IMR-90 (cell line): Measurements from ENCODE around the gene IL17B. TPM values are rescaled to one million over a fixed set of nuclear protein-coding genes. Genes with fewer than 3 reads are reported as not detected.

Experiments used
- ATAC-seq: fragments of 200-7000 bp; cut with Tn5 transposase; 2 replicates; pipeline ENCODE4 v1.9.1; 2020; ENCODE audit warnings: low read depth, mild to moderate bottlenecking, moderate library complexity
- BruUV-seq: library from RNA; stranded (reverse); fragments of 400-500 nt; replicated peaks from 2 replicates; lab custom pipeline; 2021; lab: Mats Ljungman, UMichigan
- CTCF ChIA-PET: fragments of 300-600 bp; formaldehyde crosslinking; extraction: SDS; loops from one replicate; lab custom pipeline; 2021; ENCODE audit warnings: antibody characterized with exemption; lab: Yijun Ruan, JAX
- POLR2A ChIA-PET: fragments of 300-600 bp; sonication (Branson Sonifier 250); formaldehyde crosslinking; loops from one replicate; lab custom pipeline; 2022; ENCODE audit warnings: antibody characterized with exemption; ENCODE audit not compliant: unreplicated experiment; lab: Charles Lee
- DNase-seq: peaks from one replicate; pipeline ENCODE4 v3.0.0; 2013
- H2AFZ ChIP-seq: replicated peaks from 2 replicates; pipeline ENCODE3; 2013; ENCODE audit warnings: low read length, mild to moderate bottlenecking; ENCODE audit not compliant: poor library complexity
- H2AK5ac ChIP-seq: 2 replicates; pipeline ENCODE4 v1.6.1; 2013; ENCODE audit warnings: low read depth, low read length, inconsistent platforms
- H2AK9ac ChIP-seq: replicated peaks from 2 replicates; pipeline ENCODE3; 2013; ENCODE audit warnings: mild to moderate bottlenecking, low read depth, low read length, moderate library complexity; ENCODE audit not compliant: poor library complexity
- H2BK120ac ChIP-seq: 2 replicates; pipeline ENCODE4 v1.6.1; 2013; ENCODE audit warnings: low read depth, low read length, inconsistent platforms
- H2BK15ac ChIP-seq: 3 replicates; pipeline ENCODE4 v1.6.1; 2013; ENCODE audit warnings: low read depth, low read length, inconsistent platforms
- H2BK20ac ChIP-seq: 2 replicates; pipeline ENCODE4 v1.6.1; 2013; ENCODE audit warnings: low read depth, mild to moderate bottlenecking, inconsistent platforms, low read length, moderate library complexity
- H2BK5ac ChIP-seq: 2 replicates; pipeline ENCODE4 v1.6.1; 2013; ENCODE audit warnings: mild to moderate bottlenecking, low read depth, low read length, inconsistent platforms; ENCODE audit not compliant: poor library complexity, severe bottlenecking
- H3K14ac ChIP-seq: replicated peaks from 2 replicates; pipeline ENCODE4 v1.6.1; 2013; ENCODE audit warnings: low read depth, low read length, inconsistent platforms
- H3K18ac ChIP-seq: 2 replicates; pipeline ENCODE4 v1.6.1; 2013; ENCODE audit warnings: low read depth, low read length, control low read depth
- H3K23ac ChIP-seq: 2 replicates; pipeline ENCODE4 v1.6.1; 2013; ENCODE audit warnings: low read depth, low read length, inconsistent platforms
- H3K27ac ChIP-seq: 2 replicates; pipeline ENCODE4 v1.5.1; 2013; ENCODE audit warnings: mild to moderate bottlenecking, control low read depth, low read length; ENCODE audit not compliant: insufficient read depth
- H3K27me3 ChIP-seq: 2 replicates; pipeline ENCODE4 v1.6.1; 2013; ENCODE audit warnings: low read length; ENCODE audit not compliant: control insufficient read depth, insufficient read depth
- H3K36me3 ChIP-seq: 2 replicates; pipeline ENCODE4 v1.6.1; 2013; ENCODE audit warnings: low read length, mixed read lengths; ENCODE audit not compliant: control insufficient read depth, insufficient read depth
- H3K4ac ChIP-seq: 2 replicates; pipeline ENCODE4 v1.6.1; 2013; ENCODE audit warnings: low read depth, low read length, inconsistent platforms
- H3K4me1 ChIP-seq: 2 replicates; pipeline ENCODE4 v1.6.1; 2013; ENCODE audit warnings: low read length, mixed read lengths; ENCODE audit not compliant: control insufficient read depth, insufficient read depth
- H3K4me2 ChIP-seq: 2 replicates; pipeline ENCODE4 v1.6.1; 2013; ENCODE audit warnings: low read depth, mild to moderate bottlenecking, control low read depth, low read length, moderate library complexity
- H3K4me3 ChIP-seq: 2 replicates; pipeline ENCODE4 v1.5.1; 2013; ENCODE audit warnings: low read depth, mild to moderate bottlenecking, control low read depth, low read length, moderate library complexity; ENCODE audit not compliant: insufficient read depth
- H3K56ac ChIP-seq: 2 replicates; pipeline ENCODE4 v1.6.1; 2013; ENCODE audit warnings: low read length, inconsistent platforms; ENCODE audit not compliant: insufficient read depth; ENCODE audit errors: extremely low read depth
- H3K79me1 ChIP-seq, 2 experiments: 2 replicates each; pipeline ENCODE4 v1.6.1; 2013; ENCODE audit warnings: low read length in 2 of 2, inconsistent platforms in 1 of 2, low read depth in 1 of 2
- H3K9ac ChIP-seq: 2 replicates; pipeline ENCODE4 v1.6.1; 2013; ENCODE audit warnings: low read depth, low read length, control low read depth
- H3K9me1 ChIP-seq: 2 replicates; pipeline ENCODE4 v1.6.1; 2013; ENCODE audit warnings: low read length, inconsistent platforms; ENCODE audit not compliant: insufficient read depth
- H3K9me3 ChIP-seq: 2 replicates; pipeline ENCODE4 v1.6.1; 2013; ENCODE audit warnings: low read length; ENCODE audit not compliant: control insufficient read depth, insufficient read depth
- H4K20me1 ChIP-seq: 2 replicates; pipeline ENCODE4 v1.6.1; 2013; ENCODE audit warnings: low read length, inconsistent platforms; ENCODE audit not compliant: insufficient read depth
- H4K5ac ChIP-seq: 2 replicates; pipeline ENCODE4 v1.6.1; 2013; ENCODE audit warnings: mild to moderate bottlenecking, low read depth, low read length, control low read depth
- H4K8ac ChIP-seq, 2 experiments: 2 replicates each; pipeline ENCODE4 v1.6.1; 2013; ENCODE audit warnings: low read depth in 2 of 2, low read length in 2 of 2, control low read depth in 1 of 2, inconsistent platforms in 1 of 2
- H4K91ac ChIP-seq: 2 replicates; pipeline ENCODE4 v1.6.1; 2013; ENCODE audit warnings: low read depth, low read length, inconsistent platforms; ENCODE audit not compliant: insufficient read depth
- CEBPB ChIP-seq: IDR thresholded peaks from 2 replicates; pipeline ENCODE4 v1.6.1; 2012; ENCODE audit warnings: low read depth, low read length, improper control_type of control experiment
- CHD1 ChIP-seq: IDR thresholded peaks from 2 replicates; pipeline ENCODE4 v1.6.1; 2012; ENCODE audit warnings: low read depth, low read length, improper control_type of control experiment
- CTCF ChIP-seq: conservative IDR thresholded peaks from 2 replicates; pipeline ENCODE4 v1.5.1; 2012; ENCODE audit warnings: mild to moderate bottlenecking, low read depth, low read length, improper control_type of control experiment
- ELK1 ChIP-seq: fragments of 150-350 bp; IDR thresholded peaks from 2 replicates; pipeline ENCODE4 v1.6.1; 2016; ENCODE audit warnings: low read depth, mild to moderate bottlenecking, low read length, moderate library complexity, borderline replicate concordance
- FOS ChIP-seq: fragments of 150-350 bp; IDR thresholded peaks from 2 replicates; pipeline ENCODE4 v1.6.1; 2016; ENCODE audit warnings: low read depth, low read length
- MXI1 ChIP-seq: IDR thresholded peaks from 2 replicates; pipeline ENCODE4 v1.6.1; 2012; ENCODE audit warnings: low read depth, mild to moderate bottlenecking, low read length, moderate library complexity, borderline replicate concordance
- POLR2A ChIP-seq: IDR thresholded peaks from 2 replicates; pipeline ENCODE4 v1.6.1; 2012; ENCODE audit warnings: mild to moderate bottlenecking, low read depth, low read length
- RCOR1 ChIP-seq: IDR thresholded peaks from 2 replicates; pipeline ENCODE4 v1.6.1; 2012; ENCODE audit warnings: mild to moderate bottlenecking, low read length, improper control_type of control experiment; ENCODE audit not compliant: insufficient replicate concordance
- RFX5 ChIP-seq: IDR thresholded peaks from 2 replicates; pipeline ENCODE4 v1.8.0; 2012; ENCODE audit warnings: low read depth, mild to moderate bottlenecking, low read length, moderate library complexity
- SMC3 ChIP-seq: fragments of 150-350 bp; IDR thresholded peaks from 2 replicates; pipeline ENCODE4 v1.6.1; 2016; ENCODE audit warnings: low read depth, mild to moderate bottlenecking, antibody characterized with exemption, low read length, moderate library complexity
- USF2 ChIP-seq: fragments of 150-350 bp; IDR thresholded peaks from 2 replicates; pipeline ENCODE4 v1.6.1; 2017; ENCODE audit warnings: mild to moderate bottlenecking, antibody characterized with exemption, low read length, low read depth
- WGBS, 2 experiments: methylation state at CpG; one replicate each; pipeline versions ENCODE4 v1.1.5 to v1.1.7; 2013; ENCODE audit warnings: missing lambda C conversion rate in 2 of 2; ENCODE audit not compliant: insufficient read length in 1 of 2; ENCODE audit errors: extremely low coverage in 2 of 2; 5-methylcytosine and 5-hydroxymethylcytosine counted together
- dilution Hi-C: fragments of 300-500 bp; cut with HindIII; formaldehyde crosslinking; loops from one replicate; pipeline ENCODE4 v1.14.3; 2018; ENCODE audit warnings: low sequenced_read_pairs; ENCODE audit not compliant: unreplicated experiment
- in situ Hi-C: fragments of 300-500 bp; cut with MboI; formaldehyde crosslinking; loops from 3 replicates; pipeline ENCODE4 v1.14.3; 2019; ENCODE audit warnings: low sequenced_read_pairs, inconsistent platforms, mixed read lengths
- intact Hi-C: fragments of 100-400 bp; cut with micrococcal nuclease; formaldehyde crosslinking; loops from 2 replicates; pipeline ENCODE4 v1.10.0; 2022
- polyA plus RNA-seq, 3 experiments: library from polyadenylated mRNA; depleted of rRNA; stranded (reverse); fragments of >200 nt; gene quantifications; 2 replicates each; pipeline ENCODE4 v1.2.3, GENCODE V29; 2012; ENCODE audit warnings: low replicate concordance in 1 of 3
- total RNA-seq: library from RNA; depleted of rRNA; stranded (reverse); fragments of >200 nt; gene quantifications from 2 replicates; pipeline ENCODE4 v1.2.3, GENCODE V29; 2012

The IL17B gene
- total and polyA plus RNA-seq, 2 of the 4 experiments (the other 2 are of a cell fraction) = 0.31 TPM; not detected in 1

GRCh38 chr5:149344151-149344550 is 34.9 kb downstream of the IL17B start:
- Histone ChIP-seq H2BK15ac (no peak overlapping the region), H4K5ac (no peak overlapping the region), H2AK5ac (no peak overlapping the region), H2BK120ac (no peak overlapping the region), H3K9me1 (peaks cover 3% of the 10 kb centered on the region; the same call in 1 of the 2 replicates), H3K18ac (no peak overlapping the region), H3K27me3 (no peaks in the 10 kb centered on the region), H3K79me1 (peaks cover 21 to 29% of the 10 kb centered on the region in 2 experiments), H3K23ac (0 out of 2 replicates have a peak overlapping the region, but pooled peaks have one; percentile 4), H2AK9ac (no peak overlapping the region), H3K27ac (no peak overlapping the region), H3K4me1 (peaks cover 2% of the 10 kb centered on the region; the same call in 1 of the 2 replicates), H4K8ac (peak overlapping the region; percentile 37 to 92; a peak in 2 of 4 replicates), H3K4me3 (no peak overlapping the region), H3K9ac (no peak overlapping the region), H3K36me3 (peaks cover 6% of the 10 kb centered on the region; the same call in 1 of the 2 replicates), H3K4me2 (no peak overlapping the region), H3K14ac (no peak overlapping the region), H2BK5ac (no peak overlapping the region), H3K4ac (no peak overlapping the region), H4K91ac (no peak overlapping the region), H3K56ac (no peak overlapping the region), H2AFZ (no peak overlapping the region), H3K9me3 (no peaks in the 10 kb centered on the region), H4K20me1 (0 out of 2 replicates have a peak, but pooled peaks cover 4% of the 10 kb centered on the region), H2BK20ac (no peak overlapping the region)
- CTCF ChIA-PET = no interaction called here
- intact Hi-C loops (no loop called here), in situ Hi-C loops (no loop called here), dilution Hi-C loops (no loop called here)
- WGBS, 2 experiments = no CpG with 5 or more reads among the region's 2 CpGs
- ATAC-seq (no peak), DNase-seq (no peak)
- BruUV-seq = no TSS peak
- TF ChIP-seq FOS (no peak), USF2 (no peak), POLR2A (no peak), MXI1 (no peak), CEBPB (no peak), CTCF (no peak), RFX5 (no peak), SMC3 (no peak), ELK1 (no peak), CHD1 (no peak), RCOR1 (no peak)
- POLR2A ChIA-PET = interaction anchor here (0.6 kb wide), 1 partner anchor 21 kb away, joined by 4 read pairs; no protein-coding TSS in a partner anchor
